ENCODE measurements around the gene PTGIS. TPM values are rescaled to one million over a fixed set of nuclear protein-coding genes. Genes with fewer than 3 reads are reported as not detected.

Gene PTGIS
- total and polyA plus RNA-seq, 2 donors (not counting 3 experiments of a cell fraction or from before 2014, with no cell fraction given), result 6.2 to 11.8 TPM

- no peaks in the 10 kb centered on the region for H3K79me2 ChIP-seq (ENCODE audit: control insufficient read depth, insufficient read depth, low read length)
- H3K27ac ChIP-seq (ENCODE audit: insufficient read depth, low read depth, low read length), result no peak overlapping the region
- BruUV-seq (replicated peaks), result no TSS peak
- H3K36me3 ChIP-seq (ENCODE audit: control insufficient read depth in 2 of 2, extremely low read depth in 1 of 2, insufficient read depth in 2 of 2, low read length in 2 of 2), result no peaks in the 10 kb centered on the region
- intact Hi-C loops (cut with micrococcal nuclease), result no loop called here
- H3K9ac ChIP-seq (replicated peaks; ENCODE audit: extremely low read depth, insufficient read depth, low read length), result no peak overlapping the region
- no peak for FAIRE-seq
- dilution Hi-C loops (cut with MboI; ENCODE audit: extremely low pct_ligation_motif_present, low sequenced_read_pairs), result no loop called here
- H3K4me2 ChIP-seq (ENCODE audit: insufficient read depth, low read length), result no peak overlapping the region
- H3K4me3 ChIP-seq (replicated peaks in 1 of 3; ENCODE audit: insufficient read depth in 1 of 3, low read depth in 1 of 3, low read length in 3 of 3), result no peak overlapping the region
- H3K27me3 ChIP-seq (ENCODE audit: control insufficient read depth in 2 of 2, insufficient read depth in 2 of 2, low read length in 2 of 2), result peaks cover 9 to 10% of the 10 kb centered on the region in 2 experiments
- no peaks in the 10 kb centered on the region for H3K4me1 ChIP-seq (ENCODE audit: control insufficient read depth, extremely low read depth, insufficient read depth, low read length)
- ChIA-PET CTCF (interaction anchor here (1.1 to 2.0 kb wide), 3 partner anchors 8 to 92 kb away, joined by 3 to 12 read pairs (median 4); no protein-coding TSS in a partner anchor), POLR2A (interaction anchor here (0.9 kb wide), 1 partner anchor 26 kb away, joined by 3 read pairs; no protein-coding TSS in a partner anchor)
- DNase-seq (ENCODE audit: low read depth, low spot score), result no peak
- no peaks in the 10 kb centered on the region for H4K20me1 ChIP-seq (replicated peaks; ENCODE audit: control insufficient read depth, extremely low read depth, insufficient read depth, low read length)
- TF ChIP-seq JUN (IDR thresholded peaks at IDR 0.05; ENCODE audit: borderline replicate concordance, insufficient read depth, insufficient read length, low read depth) (no peak), MYC (IDR thresholded peaks at IDR 0.05; ENCODE audit: low read depth, low read length) (no peak)
- H3K9me3 ChIP-seq (replicated peaks; ENCODE audit: control insufficient read depth, insufficient read depth, low read length), result no peaks in the 10 kb centered on the region
- H3K9me1 ChIP-seq (replicated peaks; ENCODE audit: control insufficient read depth, extremely low read depth, insufficient read depth, low read length), result no peaks in the 10 kb centered on the region
- H2AFZ ChIP-seq (ENCODE audit: low read depth, low read length), result no peak overlapping the region
Measured at GRCh38 chr20:49476016-49476355, 92.0 kb downstream of the PTGIS start.

- no peak overlapping the region for H3K27ac ChIP-seq (ENCODE audit: insufficient read depth, low read depth, low read length)
- intact Hi-C loops (cut with micrococcal nuclease), result no loop called here
- no peak for TF ChIP-seq EZH2 (IDR thresholded peaks at IDR 0.05; ENCODE audit: borderline replicate concordance, low read depth, low read length, severe bottlenecking)
- no peak for TF ChIP-seq MYC (IDR thresholded peaks at IDR 0.05; ENCODE audit: low read depth, low read length)
- H2AFZ ChIP-seq (ENCODE audit: low read depth, low read length), result no peak overlapping the region
- H3K9me1 ChIP-seq (replicated peaks; ENCODE audit: control insufficient read depth, extremely low read depth, insufficient read depth, low read length), result no peaks in the 10 kb centered on the region
- H3K79me2 ChIP-seq (ENCODE audit: control insufficient read depth, insufficient read depth, low read length), result no peaks in the 10 kb centered on the region
- H3K36me3 ChIP-seq (ENCODE audit: control insufficient read depth in 2 of 2, extremely low read depth in 1 of 2, insufficient read depth in 2 of 2, low read length in 2 of 2), result no peaks in the 10 kb centered on the region
- CTCF ChIA-PET, result interaction anchor here (0.9 to 2.0 kb wide), 6 partner anchors 9 to 114 kb away, joined by 3 to 12 read pairs (median 4); no protein-coding TSS in a partner anchor
- DNase-seq (ENCODE audit: low read depth, low spot score), result no peak
- H3K4me2 ChIP-seq (ENCODE audit: insufficient read depth, low read length), result no peak overlapping the region
- H3K4me3 ChIP-seq (replicated peaks in 1 of 3; ENCODE audit: insufficient read depth in 1 of 3, low read depth in 1 of 3, low read length in 3 of 3), result no peak overlapping the region
- BruUV-seq (replicated peaks), result no TSS peak
- dilution Hi-C loops (cut with MboI; ENCODE audit: extremely low pct_ligation_motif_present, low sequenced_read_pairs), result no loop called here
- H3K27me3 ChIP-seq (ENCODE audit: control insufficient read depth in 2 of 2, insufficient read depth in 2 of 2, low read length in 2 of 2), result peaks cover 9 to 13% of the 10 kb centered on the region in 2 experiments
- H3K4me1 ChIP-seq (ENCODE audit: control insufficient read depth, extremely low read depth, insufficient read depth, low read length), result no peaks in the 10 kb centered on the region
- FAIRE-seq, result no peak
- H3K9me3 ChIP-seq (replicated peaks; ENCODE audit: control insufficient read depth, insufficient read depth, low read length), result no peaks in the 10 kb centered on the region
- POLR2A ChIA-PET, result interaction anchor here (0.9 kb wide), 1 partner anchor 26 kb away, joined by 3 read pairs; no protein-coding TSS in a partner anchor
- no peak overlapping the region for H3K9ac ChIP-seq (replicated peaks; ENCODE audit: extremely low read depth, insufficient read depth, low read length)
- no peaks in the 10 kb centered on the region for H4K20me1 ChIP-seq (replicated peaks; ENCODE audit: control insufficient read depth, extremely low read depth, insufficient read depth, low read length)
Measured at GRCh38 chr20:49475292-49476015, 92.5 kb downstream of the PTGIS start.
